MV-4-11 (cell line): ENCODE results near the gene ACER1.

Experiments
- DNase-seq: peaks from one replicate; lab custom pipeline; 2025; lab: John Stamatoyannopoulos, UW

ACER1 gene

GRCh38 chr19:6267552-6268381 lies 65.6 kb downstream of the ACER1 start:
- peak; percentile 47 for DNase-seq

GRCh38 chr19:6264803-6265202 lies 68.6 kb downstream of the ACER1 start:
- no peak for DNase-seq

DNA sequence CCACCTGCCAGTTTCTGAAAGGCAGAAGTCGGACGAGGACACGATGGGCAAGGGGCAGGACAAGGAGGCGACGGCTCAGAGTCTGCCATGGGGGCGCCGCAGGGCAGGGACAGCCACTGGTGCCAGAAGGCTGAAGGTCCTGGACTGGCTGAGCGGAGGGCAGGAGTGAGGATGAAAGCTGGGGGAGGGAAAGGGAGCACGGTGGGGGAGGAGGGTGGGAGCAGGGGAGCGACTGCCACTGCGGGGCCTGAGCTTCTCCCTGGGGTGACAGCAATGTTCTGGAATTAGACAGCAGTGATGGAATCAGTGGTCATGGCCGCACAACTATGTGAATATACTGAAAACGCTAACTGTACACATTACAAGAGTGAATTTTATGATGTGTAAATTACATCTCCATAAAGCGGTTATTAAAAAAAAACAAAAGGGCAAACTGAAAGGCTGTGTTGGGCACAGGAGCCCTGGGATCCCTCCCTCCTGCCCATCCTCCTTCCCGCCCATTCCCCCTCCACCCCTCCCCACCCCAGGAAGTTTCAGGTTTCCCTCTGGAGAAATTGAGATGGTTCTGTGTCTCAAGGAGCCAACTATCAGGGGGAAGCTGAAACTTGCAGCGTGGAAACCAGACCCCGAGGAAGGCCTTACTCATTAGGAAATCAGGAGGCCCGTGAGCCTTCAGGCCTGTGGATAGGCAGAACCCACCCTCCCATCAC lies 69.5 kb downstream of the ACER1 start:
- no peak for DNase-seq

DNA sequence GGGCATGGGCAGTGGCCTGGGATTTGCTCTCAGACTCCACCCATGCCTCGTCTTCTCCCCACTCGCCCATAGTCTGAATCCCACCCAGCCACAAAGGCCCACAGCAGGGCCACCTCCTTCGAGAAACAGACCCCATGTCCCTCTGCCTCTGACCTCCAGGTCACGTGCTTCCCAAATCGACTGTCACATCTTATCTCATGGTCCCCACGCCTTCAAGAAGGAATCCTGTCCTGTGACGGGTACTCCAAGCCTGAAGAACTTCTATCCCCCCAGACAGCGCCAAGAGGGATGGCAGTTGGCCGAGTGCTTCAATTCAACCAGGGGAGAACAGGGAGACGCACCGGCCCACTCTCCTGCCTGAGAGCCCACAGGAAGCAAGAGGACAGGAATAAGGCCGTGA lies 70.1 kb downstream of the ACER1 start:
- DNase-seq, result no peak

DNA sequence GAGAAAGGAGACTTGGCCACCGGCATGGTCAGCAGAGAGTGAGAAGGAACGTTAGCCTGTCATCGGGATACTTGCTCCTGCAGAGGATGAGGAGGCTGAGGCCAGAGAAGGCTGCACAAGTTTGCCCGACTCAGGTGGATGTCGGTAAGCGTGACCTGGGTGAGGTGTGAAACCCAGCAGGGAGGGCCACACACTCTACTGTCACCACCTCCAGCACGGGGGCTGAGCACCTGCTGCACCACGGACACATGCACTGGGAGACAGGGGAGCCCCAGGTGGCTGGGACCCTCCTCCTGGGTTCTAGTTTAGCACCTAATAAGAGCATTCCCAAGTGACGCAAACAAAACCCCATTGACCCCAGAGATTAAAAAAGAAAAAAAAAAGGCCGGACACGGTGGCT lies 70.9 kb downstream of the ACER1 start:
- no peak for DNase-seq

DNA sequence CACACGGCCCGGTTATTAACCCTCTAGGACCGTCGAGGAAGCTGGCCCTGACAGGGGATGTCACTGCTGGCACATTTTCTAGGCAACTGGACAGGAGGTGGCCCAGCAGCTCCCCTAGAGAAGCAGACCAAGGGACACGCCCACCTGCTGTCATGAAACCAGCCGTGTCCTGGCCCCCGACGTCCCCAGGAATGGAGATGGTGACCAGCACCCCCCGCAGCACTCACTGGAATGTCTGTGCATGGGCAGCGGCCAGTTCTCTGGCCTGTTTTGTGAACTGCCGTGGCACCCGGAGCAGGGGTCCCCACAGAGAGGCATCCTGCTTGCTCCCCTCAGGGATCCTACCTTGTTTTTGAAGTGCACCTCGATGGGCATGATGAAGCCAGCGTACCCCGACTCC lies 71.5 kb downstream of the ACER1 start:
- no peak for DNase-seq

- peak; percentile 31 for DNase-seq
These were observed 72.3 kb downstream of the ACER1 start for GRCh38 chr19:6260912-6261650.

DNA sequence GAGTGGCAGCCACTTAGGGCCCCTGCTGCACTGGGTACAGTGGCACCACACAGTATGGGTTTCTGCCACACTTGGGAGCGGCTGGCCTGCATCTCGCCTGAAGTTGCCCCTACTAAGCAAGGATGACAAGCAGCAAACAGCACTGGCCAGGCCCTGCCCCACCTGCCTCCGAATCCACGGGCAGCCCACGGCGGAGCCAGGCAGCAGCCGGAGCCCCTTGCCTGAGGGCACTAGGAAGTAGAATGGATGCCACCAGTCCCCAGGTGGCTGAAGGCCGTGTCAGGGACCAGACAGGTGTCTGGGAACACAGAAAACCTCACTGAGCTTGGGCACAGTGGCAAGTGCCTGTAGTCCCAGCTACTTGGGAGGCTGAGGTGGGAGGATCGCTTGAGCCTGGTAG lies 73.0 kb downstream of the ACER1 start:
- DNase-seq, result no peak

DNA sequence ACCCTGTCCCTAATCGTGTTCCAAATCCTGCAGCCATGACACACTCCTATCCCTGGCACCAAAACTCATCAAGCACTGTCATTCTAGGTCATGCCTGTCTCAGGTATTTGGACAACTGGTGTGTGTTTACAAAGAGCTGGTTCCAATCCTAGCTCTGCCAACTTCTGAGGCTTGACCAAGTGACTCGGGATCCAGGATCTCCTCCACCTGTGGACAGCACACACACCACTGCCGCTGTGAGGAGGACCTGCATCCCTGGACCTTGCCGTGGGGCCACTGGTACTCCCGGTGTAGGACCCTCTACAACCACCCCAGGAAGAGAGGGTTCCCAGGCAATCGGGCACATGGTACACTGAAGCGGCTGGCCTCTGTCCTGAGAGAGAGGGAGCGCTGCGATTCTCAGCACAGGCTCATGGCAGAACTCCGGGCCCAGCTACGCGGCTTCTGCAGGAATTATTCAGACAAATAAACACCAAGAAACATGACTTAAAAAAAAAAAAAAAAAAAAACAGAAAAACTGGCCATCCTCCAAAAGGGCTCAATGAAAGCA lies 74.0 kb downstream of the ACER1 start:
- DNase-seq, result no peak

GRCh38 chr19:6258812-6259311 lies 74.5 kb downstream of the ACER1 start:
- no peak for DNase-seq
